Kidney epithelial cell (primary cell): ENCODE measurements around the gene MYCBPAP. TPM values are rescaled to one million over a fixed set of nuclear protein-coding genes. Genes with fewer than 3 reads are reported as not detected.

Source experiments
- DNase-seq: peaks from one replicate; pipeline ENCODE4 v3.0.0-alpha.2; 2010; ENCODE audit warnings: low read depth
- H3K27me3 ChIP-seq: 2 replicates; pipeline ENCODE4 v1.6.0; 2011; ENCODE audit warnings: low read length; ENCODE audit not compliant: control insufficient read depth, insufficient read depth
- H3K36me3 ChIP-seq: 2 replicates; pipeline ENCODE4 v1.5.1; 2011; ENCODE audit warnings: low read length; ENCODE audit not compliant: control insufficient read depth, insufficient read depth
- H3K4me3 ChIP-seq: 2 replicates; pipeline ENCODE4 v1.5.1; 2011; ENCODE audit warnings: low read depth, mild to moderate bottlenecking, control low read depth, low read length
- total RNA-seq: library from RNA; depleted of rRNA; stranded (reverse); fragments of >200 nt; gene quantifications from 2 replicates; pipeline ENCODE4 v1.2.3, GENCODE V29; 2015
- TF ChIP-seq, protein P1 (sequence below): IDR thresholded peaks from 2 replicates; pipeline ENCODE4 v1.5.1; 2011; ENCODE audit warnings: mild to moderate bottlenecking, moderate library complexity, low read length, control low read depth, inconsistent platforms; ENCODE audit not compliant: insufficient read depth, poor library complexity, severe bottlenecking

MYCBPAP gene
- total RNA-seq, 1 donor from 2014 or later, result 0.50 TPM

DNA sequence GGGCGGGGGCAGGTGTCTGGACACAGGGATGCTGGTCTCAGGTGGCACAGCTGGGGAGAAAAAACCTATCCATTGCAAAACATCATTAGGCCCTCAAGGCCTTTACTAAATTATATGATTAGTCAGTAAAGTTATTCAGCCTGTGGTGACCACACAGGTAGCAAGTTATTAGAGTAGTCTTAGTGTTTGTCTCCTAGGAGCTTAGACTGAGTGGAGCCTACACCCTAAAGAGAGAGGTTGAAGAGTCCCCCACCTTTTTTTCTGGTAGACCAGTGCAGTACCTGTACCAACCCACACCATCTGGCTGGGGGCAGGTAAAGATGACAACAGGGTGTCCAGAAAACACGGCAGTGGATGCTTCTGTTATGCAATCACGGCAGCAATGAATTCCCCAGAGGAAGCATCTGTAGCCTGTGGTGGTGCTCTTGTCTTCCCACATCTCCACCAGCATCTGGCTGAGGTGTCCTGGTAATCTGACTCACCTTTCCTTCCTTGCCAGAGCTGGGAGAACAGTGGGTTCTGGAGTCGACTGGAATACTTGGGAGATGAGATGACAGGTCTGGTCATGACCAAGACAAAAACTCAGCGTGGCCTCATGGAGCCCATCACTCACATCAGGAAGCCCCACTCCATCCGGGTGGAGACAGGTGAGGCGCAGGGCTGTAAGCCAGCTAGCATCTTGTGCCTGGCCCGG, 11.0 kb downstream of the MYCBPAP start:
- H3K4me3 ChIP-seq, result no peak overlapping the region
- H3K27me3 ChIP-seq, result no peaks in the 10 kb centered on the region
- TF ChIP-seq, protein P1, sequence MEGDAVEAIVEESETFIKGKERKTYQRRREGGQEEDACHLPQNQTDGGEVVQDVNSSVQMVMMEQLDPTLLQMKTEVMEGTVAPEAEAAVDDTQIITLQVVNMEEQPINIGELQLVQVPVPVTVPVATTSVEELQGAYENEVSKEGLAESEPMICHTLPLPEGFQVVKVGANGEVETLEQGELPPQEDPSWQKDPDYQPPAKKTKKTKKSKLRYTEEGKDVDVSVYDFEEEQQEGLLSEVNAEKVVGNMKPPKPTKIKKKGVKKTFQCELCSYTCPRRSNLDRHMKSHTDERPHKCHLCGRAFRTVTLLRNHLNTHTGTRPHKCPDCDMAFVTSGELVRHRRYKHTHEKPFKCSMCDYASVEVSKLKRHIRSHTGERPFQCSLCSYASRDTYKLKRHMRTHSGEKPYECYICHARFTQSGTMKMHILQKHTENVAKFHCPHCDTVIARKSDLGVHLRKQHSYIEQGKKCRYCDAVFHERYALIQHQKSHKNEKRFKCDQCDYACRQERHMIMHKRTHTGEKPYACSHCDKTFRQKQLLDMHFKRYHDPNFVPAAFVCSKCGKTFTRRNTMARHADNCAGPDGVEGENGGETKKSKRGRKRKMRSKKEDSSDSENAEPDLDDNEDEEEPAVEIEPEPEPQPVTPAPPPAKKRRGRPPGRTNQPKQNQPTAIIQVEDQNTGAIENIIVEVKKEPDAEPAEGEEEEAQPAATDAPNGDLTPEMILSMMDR, result no peak
- DNase-seq, result no peak
- no peaks in the 10 kb centered on the region for H3K36me3 ChIP-seq

DNA sequence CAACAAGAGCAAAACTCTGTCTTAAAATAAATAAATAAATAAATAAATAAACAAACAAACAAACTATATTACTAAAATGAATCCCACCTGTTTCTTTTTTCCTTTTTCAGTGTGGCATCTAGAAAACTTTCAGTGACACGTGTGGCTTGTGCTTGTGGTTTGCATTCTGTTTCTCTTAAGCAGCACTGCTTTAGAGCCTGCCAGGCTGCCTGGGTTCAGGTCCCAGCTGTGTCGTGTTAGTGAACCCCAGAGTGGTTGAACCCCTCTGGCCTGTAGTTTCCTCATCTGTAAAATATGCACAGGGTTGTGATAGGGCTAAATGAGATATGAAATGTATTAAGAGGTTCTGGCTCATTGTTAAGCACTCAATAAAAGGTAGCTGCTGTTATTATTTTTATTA, 12.2 kb downstream of the MYCBPAP start:
- no peak for DNase-seq
- Histone ChIP-seq H3K36me3 (no peaks in the 10 kb centered on the region), H3K4me3 (no peak overlapping the region), H3K27me3 (peaks cover 2% of the 10 kb centered on the region)
- TF ChIP-seq, protein P1, result no peak

GRCh38 chr17:50521514-50521913, 13.3 kb downstream of the MYCBPAP start:
- Histone ChIP-seq H3K4me3 (no peak overlapping the region), H3K36me3 (no peaks in the 10 kb centered on the region), H3K27me3 (peaks cover 2% of the 10 kb centered on the region)
- TF ChIP-seq, protein P1, result no peak
- no peak for DNase-seq

- TF ChIP-seq, protein P1, result no peak
- Histone ChIP-seq H3K27me3 (peaks cover 5% of the 10 kb centered on the region), H3K4me3 (no peak overlapping the region), H3K36me3 (no peaks in the 10 kb centered on the region)
- DNase-seq, result no peak
These were observed 14.5 kb downstream of the MYCBPAP start for GRCh38 chr17:50522766-50523165.

DNA sequence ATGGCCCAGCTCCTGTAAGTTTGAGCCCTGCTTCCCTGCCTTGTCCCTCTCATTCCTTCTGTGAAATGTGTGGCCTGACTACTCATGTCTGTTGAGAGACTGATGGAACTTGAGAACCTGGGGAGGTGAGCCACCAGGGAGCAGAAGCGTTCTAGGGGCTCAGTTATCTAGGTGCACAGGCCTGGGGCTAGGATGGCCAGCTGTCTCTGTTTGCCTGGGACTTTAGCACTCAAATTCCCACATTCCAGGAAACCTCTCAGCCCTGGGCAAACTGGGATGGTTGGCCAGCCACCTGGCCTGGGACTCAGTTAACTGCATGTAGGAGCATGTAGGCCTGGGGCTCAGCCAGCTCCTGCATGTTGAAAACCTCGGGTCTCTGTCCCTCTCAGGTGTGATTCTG, 15.0 kb downstream of the MYCBPAP start:
- no peak for DNase-seq
- TF ChIP-seq, protein P1, result no peak
- no peak overlapping the region for H3K4me3 ChIP-seq

GRCh38 chr17:50524838-50525237, 16.6 kb downstream of the MYCBPAP start:
- Histone ChIP-seq H3K4me3 (no peak overlapping the region), H3K27me3 (peaks cover 7% of the 10 kb centered on the region), H3K36me3 (no peaks in the 10 kb centered on the region)
- TF ChIP-seq, protein P1, result no peak
- DNase-seq, result no peak

More for the DNA sequence above, 15.0 kb downstream of the MYCBPAP start:
- H3K27me3 ChIP-seq, result peaks cover 5% of the 10 kb centered on the region
- H3K36me3 ChIP-seq, result no peaks in the 10 kb centered on the region
